ENCODE measurements around the gene NUP155. TPM values are rescaled to one million over a fixed set of nuclear protein-coding genes. Genes with fewer than 3 reads are reported as not detected.
"Not testable (repeated sequence)": the region's sequence is repeated elsewhere in the genome, so short reads cannot be mapped to it uniquely, and the experiment has no call there.

Gene NUP155
- total RNA-seq, 4 donors from 2014 or later: 12.3 to 54.6 (median 37.8) TPM

DNA sequence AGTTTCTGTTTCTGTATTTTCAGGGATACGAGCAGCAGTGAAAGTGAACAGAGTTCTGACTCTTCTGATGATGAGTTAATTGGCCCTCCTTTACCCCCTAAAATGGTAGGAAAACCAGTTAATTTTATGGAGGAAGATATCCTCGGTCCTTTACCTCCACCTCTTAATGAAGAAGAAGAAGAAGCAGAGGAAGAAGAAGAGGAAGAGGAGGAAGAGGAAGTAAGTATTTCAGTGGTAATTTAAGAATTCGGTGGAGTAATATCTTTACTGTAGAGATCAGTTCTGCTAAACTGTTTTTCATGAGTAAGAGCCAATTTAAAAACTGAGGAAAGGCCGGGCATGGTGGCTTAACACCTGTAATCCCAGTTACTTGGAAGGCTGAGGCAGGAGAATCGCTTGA lies 25.4 kb upstream of the NUP155 start:
- intact Hi-C loops (cut with DNase I; ENCODE audit: low total_unique reads): no loop called here
- Histone ChIP-seq H3K27me3 (no peaks in the 10 kb centered on the region), H3K4me1 (no peaks in the 10 kb centered on the region), H3K4me3 (no peak overlapping the region), H3K9me3 (no peaks in the 10 kb centered on the region), H3K27ac (no peak overlapping the region), H3K36me3 (no peaks in the 10 kb centered on the region)
- TF ChIP-seq, protein P1, sequence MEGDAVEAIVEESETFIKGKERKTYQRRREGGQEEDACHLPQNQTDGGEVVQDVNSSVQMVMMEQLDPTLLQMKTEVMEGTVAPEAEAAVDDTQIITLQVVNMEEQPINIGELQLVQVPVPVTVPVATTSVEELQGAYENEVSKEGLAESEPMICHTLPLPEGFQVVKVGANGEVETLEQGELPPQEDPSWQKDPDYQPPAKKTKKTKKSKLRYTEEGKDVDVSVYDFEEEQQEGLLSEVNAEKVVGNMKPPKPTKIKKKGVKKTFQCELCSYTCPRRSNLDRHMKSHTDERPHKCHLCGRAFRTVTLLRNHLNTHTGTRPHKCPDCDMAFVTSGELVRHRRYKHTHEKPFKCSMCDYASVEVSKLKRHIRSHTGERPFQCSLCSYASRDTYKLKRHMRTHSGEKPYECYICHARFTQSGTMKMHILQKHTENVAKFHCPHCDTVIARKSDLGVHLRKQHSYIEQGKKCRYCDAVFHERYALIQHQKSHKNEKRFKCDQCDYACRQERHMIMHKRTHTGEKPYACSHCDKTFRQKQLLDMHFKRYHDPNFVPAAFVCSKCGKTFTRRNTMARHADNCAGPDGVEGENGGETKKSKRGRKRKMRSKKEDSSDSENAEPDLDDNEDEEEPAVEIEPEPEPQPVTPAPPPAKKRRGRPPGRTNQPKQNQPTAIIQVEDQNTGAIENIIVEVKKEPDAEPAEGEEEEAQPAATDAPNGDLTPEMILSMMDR (IDR thresholded peaks at IDR 0.05): no peak
- TF ChIP-seq POLR2A (IDR thresholded peaks at IDR 0.05): no peak
- DNase-seq: no peak

DNA sequence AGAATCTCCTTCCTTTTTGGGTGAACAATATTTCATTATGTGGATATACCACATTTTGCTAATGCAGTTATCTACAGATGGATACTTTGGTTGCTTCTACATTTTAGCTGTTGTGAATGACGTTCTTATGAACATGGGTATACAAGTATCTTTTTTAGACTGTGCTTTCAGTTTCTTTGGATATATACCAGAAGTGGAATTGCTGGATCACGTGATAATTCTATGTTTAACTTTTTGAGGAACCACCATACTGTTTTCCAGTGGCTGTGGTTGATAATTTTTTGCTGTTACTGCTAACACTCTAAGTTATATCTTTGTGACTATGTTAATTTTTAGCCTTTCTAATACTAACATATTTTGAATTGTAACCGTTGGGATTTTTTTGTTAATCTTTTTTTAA lies 20.7 kb upstream of the NUP155 start:
- Histone ChIP-seq H3K36me3 (no peaks in the 10 kb centered on the region), H3K27ac (no peak overlapping the region), H3K4me3 (no peak overlapping the region), H3K4me1 (no peaks in the 10 kb centered on the region), H3K9me3 (no peaks in the 10 kb centered on the region), H3K27me3 (no peaks in the 10 kb centered on the region)
- DNase-seq: no peak
- no peak for TF ChIP-seq POLR2A (IDR thresholded peaks at IDR 0.05)
- intact Hi-C loops (cut with DNase I; ENCODE audit: low total_unique reads): no loop called here

DNA sequence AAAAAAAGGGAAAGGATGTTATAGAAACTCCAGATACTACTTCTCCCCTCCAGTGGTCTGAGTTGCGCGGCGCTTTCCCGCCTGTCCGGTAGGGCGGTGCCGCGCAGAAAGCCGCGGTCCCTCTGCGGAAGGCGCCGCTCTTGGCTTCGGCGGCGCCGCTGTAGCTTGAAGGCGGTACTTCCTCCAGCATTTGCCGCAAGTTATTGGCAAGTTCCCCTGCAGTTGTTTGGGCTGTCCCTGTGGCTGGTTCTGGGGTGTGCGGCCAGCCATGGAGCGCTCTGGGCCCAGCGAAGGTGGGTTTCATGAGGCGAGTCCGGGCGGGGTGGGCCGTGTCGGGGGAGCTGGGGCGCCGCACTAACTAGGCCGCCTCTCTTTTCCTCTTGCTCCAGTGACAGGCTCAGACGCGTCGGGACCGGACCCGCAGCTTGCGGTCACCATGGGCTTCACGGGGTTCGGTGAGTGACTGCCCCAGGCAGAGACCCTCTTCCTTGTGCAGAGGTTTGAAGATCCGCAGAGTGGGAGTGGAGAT lies 8.3 kb upstream of the NUP155 start, which contains the start of gene WDR70:
WDR70 (plus strand) TSS at position 219 of the 529 bp plus-strand sequence; CDS start at position 269, 50 bp downstream.
- H3K36me3 ChIP-seq; H3K4me1 ChIP-seq; H3K9me3 ChIP-seq; intact Hi-C loops (cut with DNase I; ENCODE audit: low total_unique reads); H3K27me3 ChIP-seq: not testable (repeated sequence)
- DNase-seq: peak; percentile 81 to 83
- TF ChIP-seq, protein P1 (IDR thresholded peaks at IDR 0.05): peak; percentile 65 to 80 (median 74)
- Histone ChIP-seq H3K27ac (peak within 1 kb of the TSS; percentile 58 to 61), H3K4me3 (peak within 1 kb of the TSS; percentile 72 to 89)

DNA sequence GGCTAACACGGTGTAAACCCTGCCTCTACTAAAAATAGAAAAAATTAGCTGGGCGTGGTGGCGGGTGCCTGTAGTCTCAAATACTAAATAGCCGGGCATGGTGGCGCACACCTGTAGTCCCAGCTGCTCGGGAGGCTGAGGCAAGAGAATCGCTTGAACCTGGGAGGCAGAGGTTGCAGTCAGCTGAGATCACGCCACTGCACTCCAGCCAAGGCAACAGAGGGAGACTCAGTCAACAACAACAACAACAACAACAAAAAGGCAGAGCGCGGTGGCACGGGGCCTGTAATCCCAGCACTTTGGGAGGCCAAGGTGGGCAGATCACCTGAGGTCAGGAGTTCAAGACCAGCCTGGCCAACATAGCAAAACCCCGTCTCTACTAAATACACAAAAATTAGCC lies 7.2 kb upstream of the NUP155 start:
- intact Hi-C loops (cut with DNase I; ENCODE audit: low total_unique reads); H3K4me3 ChIP-seq; H3K9me3 ChIP-seq; H3K27me3 ChIP-seq; H3K36me3 ChIP-seq; H3K27ac ChIP-seq; H3K4me1 ChIP-seq; DNase-seq: not testable (repeated sequence)

DNA sequence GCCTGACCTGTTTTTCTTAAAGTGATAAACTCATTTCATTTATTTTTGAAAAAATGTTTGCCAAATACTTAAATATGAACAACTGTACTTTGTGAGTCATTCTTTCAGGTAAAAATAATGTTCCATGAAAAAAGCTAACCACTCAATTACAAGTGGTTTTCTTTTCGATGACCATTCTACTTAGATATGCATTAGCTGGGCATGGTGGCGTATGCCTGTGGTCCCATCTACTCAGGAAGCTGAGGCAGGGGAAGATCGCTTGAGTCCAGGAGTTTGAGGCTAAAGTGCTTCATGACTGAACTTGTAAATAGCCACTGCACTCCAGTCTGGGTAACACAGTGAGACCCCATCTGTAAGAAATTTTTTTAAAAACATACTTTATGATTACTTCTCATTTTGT lies 4.2 kb upstream of the NUP155 start:
- DNase-seq: no peak

DNA sequence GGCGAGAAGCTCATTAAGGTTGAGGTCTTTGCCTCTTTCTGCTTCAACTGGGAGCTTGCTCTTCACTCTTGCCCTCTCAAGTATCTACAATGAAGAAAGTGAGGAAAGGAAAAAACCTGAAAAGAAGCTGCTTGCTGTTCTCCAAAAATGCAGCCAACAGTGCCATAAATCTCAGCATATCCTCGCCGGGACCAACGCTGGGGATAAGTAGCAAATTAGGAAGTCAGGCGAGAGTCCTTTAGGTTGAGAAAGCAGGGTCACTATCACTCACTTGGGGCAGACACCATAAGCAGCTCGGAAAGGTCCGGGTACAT lies 399 bp downstream of the NUP155 start:
- intact Hi-C loops (cut with DNase I; ENCODE audit: low total_unique reads): no loop called here
- DNase-seq: no peak
- no peaks in the 10 kb centered on the region for H3K36me3 ChIP-seq
- no peaks in the 10 kb centered on the region for H3K9me3 ChIP-seq
- peaks cover 0 to 6% of the 10 kb centered on the region in 2 donors for H3K4me1 ChIP-seq
- peak overlapping the region; percentile 88 to 90 for H3K4me3 ChIP-seq
- TF ChIP-seq POLR2A (IDR thresholded peaks at IDR 0.05): no peak
- TF ChIP-seq, protein P1 (IDR thresholded peaks at IDR 0.05): no peak
- H3K27ac ChIP-seq: peak overlapping the region; percentile 78 to 85
- H3K27me3 ChIP-seq: no peaks in the 10 kb centered on the region

More for the DNA sequence above, 4.2 kb upstream of the NUP155 start:
- Histone ChIP-seq H3K4me1 (peaks cover 0 to 2% of the 10 kb centered on the region in 2 donors), H3K9me3 (no peaks in the 10 kb centered on the region), H3K27ac (no peak overlapping the region), H3K27me3 (no peaks in the 10 kb centered on the region), H3K36me3 (no peaks in the 10 kb centered on the region), H3K4me3 (no peak overlapping the region)
- intact Hi-C loops (cut with DNase I; ENCODE audit: low total_unique reads): no loop called here
- TF ChIP-seq POLR2A (IDR thresholded peaks at IDR 0.05): no peak
- TF ChIP-seq, protein P1 (IDR thresholded peaks at IDR 0.05): no peak

Measured in uterus (tissue), 4 donors.